Mammary epithelial cell (primary cell): ENCODE measurements around the gene ST3GAL4.
"Not testable (repeated sequence)": the region's sequence is repeated elsewhere in the genome, so short reads cannot be mapped to it uniquely, and the experiment has no call there.

ENCODE experiments used
- CTCF ChIP-seq, 2 donors: IDR thresholded peaks in 1 of 2; conservative IDR thresholded peaks in 1 of 2; 2 replicates each; pipeline ENCODE4 v1.5.1; 2011 to 2012; ENCODE audit warnings: inconsistent platforms in 2 of 2, low read length in 2 of 2, mild to moderate bottlenecking in 2 of 2, control low read depth in 1 of 2, low read depth in 1 of 2; ENCODE audit not compliant: insufficient read depth in 1 of 2; ENCODE audit errors: extremely low read depth in 1 of 2
- EZH2 ChIP-seq: IDR thresholded peaks from 2 replicates; pipeline ENCODE4 v1.6.1; 2012; ENCODE audit warnings: low read length, inconsistent platforms, borderline replicate concordance

- not testable (repeated sequence) for TF ChIP-seq CTCF (conservative IDR thresholded peaks at IDR 0.05 in 1 of 2, IDR thresholded peaks at IDR 0.05 in 1 of 2; ENCODE audit: extremely low read depth in 1 of 2, insufficient read depth in 1 of 2, low read depth in 1 of 2, low read length in 2 of 2); EZH2
These were observed 27.2 kb downstream of the ST3GAL4 start for GRCh38 chr11:126382641-126383040.
